ENCODE measurements around the gene CMSS1.

The CMSS1 gene

GRCh38 chr3:99891610-99892285 lies 74.1 kb downstream of the CMSS1 start:
- ChIA-PET CTCF (interaction anchor here (1.2 to 2.6 kb wide), 2 partner anchors 18 to 363 kb away, joined by 3 to 8 read pairs; no protein-coding TSS in a partner anchor), POLR2A (no interaction called here)
- TF ChIP-seq CTCF (IDR thresholded peaks at IDR 0.05; ENCODE audit: insufficient read depth, low read length, missing control alignments), result no peak
- H3K4me3 ChIP-seq (ENCODE audit: low read depth, low read length), result no peak overlapping the region
- no peak for DNase-seq (ENCODE audit: low read depth, low spot score)

GRCh38 chr3:99892332-99892731 lies 74.7 kb downstream of the CMSS1 start:
- ChIA-PET POLR2A (no interaction called here), CTCF (interaction anchor here (2.6 kb wide), 1 partner anchor 362 kb away, joined by 8 read pairs; no protein-coding TSS in a partner anchor)
- no peak overlapping the region for H3K4me3 ChIP-seq (ENCODE audit: low read depth, low read length)
- no peak for DNase-seq (ENCODE audit: low read depth, low spot score)
- TF ChIP-seq CTCF (IDR thresholded peaks at IDR 0.05; ENCODE audit: insufficient read depth, low read length, missing control alignments), result no peak

- DNase-seq (ENCODE audit: low read depth, low spot score), result no peak
- H3K4me3 ChIP-seq (ENCODE audit: low read depth, low read length), result no peak overlapping the region
- ChIA-PET POLR2A (interaction anchor here (0.6 to 1.2 kb wide), 2 partner anchors 18 to 19 kb away, joined by 3 to 5 read pairs; no protein-coding TSS in a partner anchor), CTCF (interaction anchor here (0.7 to 1.7 kb wide), 5 partner anchors 9 to 359 kb away, joined by 4 to 9 read pairs (median 6); no protein-coding TSS in a partner anchor)
- TF ChIP-seq CTCF (IDR thresholded peaks at IDR 0.05; ENCODE audit: insufficient read depth, low read length, missing control alignments), result no peak
These were observed 77.6 kb downstream of the CMSS1 start for GRCh38 chr3:99895131-99895696.

GRCh38 chr3:99895703-99896441 lies 78.2 kb downstream of the CMSS1 start:
- DNase-seq (ENCODE audit: low read depth, low spot score), result peak; percentile 69
- POLR2A ChIA-PET, result interaction anchor here (1.2 kb wide), 1 partner anchor 18 kb away, joined by 5 read pairs; no protein-coding TSS in a partner anchor
- H3K4me3 ChIP-seq (ENCODE audit: low read depth, low read length), result no peak overlapping the region
- no peak for TF ChIP-seq CTCF (IDR thresholded peaks at IDR 0.05; ENCODE audit: insufficient read depth, low read length, missing control alignments)
- CTCF ChIA-PET, result interaction anchor here (0.7 to 1.5 kb wide), 2 partner anchors 8 to 358 kb away, joined by 5 to 7 read pairs; no protein-coding TSS in a partner anchor

- POLR2A ChIA-PET, result no interaction called here
- no peak for DNase-seq (ENCODE audit: low read depth, low spot score)
- H3K4me3 ChIP-seq (ENCODE audit: low read depth, low read length), result no peak overlapping the region
- CTCF ChIA-PET, result no interaction called here
- TF ChIP-seq CTCF (IDR thresholded peaks at IDR 0.05; ENCODE audit: insufficient read depth, low read length, missing control alignments), result no peak
These were observed 78.8 kb downstream of the CMSS1 start for GRCh38 chr3:99896482-99896881.

GRCh38 chr3:99899603-99900002 lies 81.9 kb downstream of the CMSS1 start:
- no peak for TF ChIP-seq CTCF (IDR thresholded peaks at IDR 0.05; ENCODE audit: insufficient read depth, low read length, missing control alignments)
- POLR2A ChIA-PET, result no interaction called here
- H3K4me3 ChIP-seq (ENCODE audit: low read depth, low read length), result no peak overlapping the region
- DNase-seq (ENCODE audit: low read depth, low spot score), result no peak
- CTCF ChIA-PET, result no interaction called here
